ENCODE results near the gene SBF2. TPM values are rescaled to one million over a fixed set of nuclear protein-coding genes. Genes with fewer than 3 reads are reported as not detected.

SBF2 gene
- total and polyA plus RNA-seq, 2 donors (not counting 3 experiments of a cell fraction or from before 2014, with no cell fraction given) = 15.4 to 42.4 TPM

DNA sequence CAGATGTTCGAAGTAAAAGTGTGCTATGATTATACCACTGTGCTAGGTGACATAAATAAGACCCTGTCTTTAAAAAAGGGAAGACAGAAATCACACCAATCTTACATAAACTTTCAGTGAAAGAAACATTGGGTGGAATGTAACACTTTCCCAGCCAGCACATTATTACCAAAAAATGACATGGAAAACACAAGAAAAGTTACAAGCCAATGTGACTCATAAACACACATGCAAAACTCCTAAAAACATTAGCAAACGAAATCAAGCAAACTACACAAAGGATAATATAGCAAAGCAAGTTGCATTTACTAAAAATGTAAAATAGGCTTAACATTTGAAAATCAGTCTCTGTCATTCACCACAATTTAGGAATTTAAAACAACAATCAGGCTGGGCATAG, 47.0 kb downstream of the SBF2 start:
- Histone ChIP-seq H3K4me1 (ENCODE audit: control insufficient read depth, extremely low read depth, insufficient read depth, low read length) (no peaks in the 10 kb centered on the region), H3K4me2 (ENCODE audit: insufficient read depth, low read length) (no peak overlapping the region), H3K9me3 (replicated peaks; ENCODE audit: control insufficient read depth, insufficient read depth, low read length) (no peaks in the 10 kb centered on the region), H2AFZ (ENCODE audit: low read depth, low read length) (no peak overlapping the region), H4K20me1 (replicated peaks; ENCODE audit: control insufficient read depth, extremely low read depth, insufficient read depth, low read length) (no peaks in the 10 kb centered on the region), H3K79me2 (ENCODE audit: control insufficient read depth, insufficient read depth, low read length) (peaks cover 34% of the 10 kb centered on the region), H3K4me3 (replicated peaks in 1 of 3; ENCODE audit: insufficient read depth in 1 of 3, low read depth in 1 of 3, low read length in 3 of 3) (no peak overlapping the region), H3K27ac (ENCODE audit: insufficient read depth, low read depth, low read length) (no peak overlapping the region), H3K9me1 (replicated peaks; ENCODE audit: control insufficient read depth, extremely low read depth, insufficient read depth, low read length) (no peaks in the 10 kb centered on the region), H3K9ac (replicated peaks; ENCODE audit: extremely low read depth, insufficient read depth, low read length) (no peak overlapping the region), H3K36me3 (ENCODE audit: control insufficient read depth in 2 of 2, extremely low read depth in 1 of 2, insufficient read depth in 2 of 2, low read length in 2 of 2) (no peaks in the 10 kb centered on the region), H3K27me3 (ENCODE audit: control insufficient read depth in 2 of 2, insufficient read depth in 2 of 2, low read length in 2 of 2) (no peaks in the 10 kb centered on the region)
- DNase-seq (ENCODE audit: low read depth, low spot score) = no peak
- dilution Hi-C loops (cut with MboI; ENCODE audit: extremely low pct_ligation_motif_present, low sequenced_read_pairs) (no loop called here), intact Hi-C loops (cut with micrococcal nuclease) (no loop called here)
- POLR2A ChIA-PET = no interaction called here
- TF ChIP-seq POLR2A (IDR thresholded peaks at IDR 0.05; ENCODE audit: low read depth, low read length) (no peak), JUN (IDR thresholded peaks at IDR 0.05; ENCODE audit: borderline replicate concordance, insufficient read depth, insufficient read length, low read depth) (no peak), MYC (IDR thresholded peaks at IDR 0.05; ENCODE audit: low read depth, low read length) (no peak), FOS (IDR thresholded peaks at IDR 0.05; ENCODE audit: borderline replicate concordance, insufficient read depth, low read length) (no peak), EZH2 (IDR thresholded peaks at IDR 0.05; ENCODE audit: borderline replicate concordance, low read depth, low read length, severe bottlenecking) (no peak), GATA2 (IDR thresholded peaks at IDR 0.05; ENCODE audit: insufficient read depth, insufficient read length, low read depth, low read length) (no peak), MAX (IDR thresholded peaks at IDR 0.05; ENCODE audit: insufficient read depth, insufficient read length) (no peak), POLR2AphosphoS5 (IDR thresholded peaks at IDR 0.05; ENCODE audit: insufficient read depth, low read depth, low read length) (no peak)
- TF ChIP-seq, protein P1, sequence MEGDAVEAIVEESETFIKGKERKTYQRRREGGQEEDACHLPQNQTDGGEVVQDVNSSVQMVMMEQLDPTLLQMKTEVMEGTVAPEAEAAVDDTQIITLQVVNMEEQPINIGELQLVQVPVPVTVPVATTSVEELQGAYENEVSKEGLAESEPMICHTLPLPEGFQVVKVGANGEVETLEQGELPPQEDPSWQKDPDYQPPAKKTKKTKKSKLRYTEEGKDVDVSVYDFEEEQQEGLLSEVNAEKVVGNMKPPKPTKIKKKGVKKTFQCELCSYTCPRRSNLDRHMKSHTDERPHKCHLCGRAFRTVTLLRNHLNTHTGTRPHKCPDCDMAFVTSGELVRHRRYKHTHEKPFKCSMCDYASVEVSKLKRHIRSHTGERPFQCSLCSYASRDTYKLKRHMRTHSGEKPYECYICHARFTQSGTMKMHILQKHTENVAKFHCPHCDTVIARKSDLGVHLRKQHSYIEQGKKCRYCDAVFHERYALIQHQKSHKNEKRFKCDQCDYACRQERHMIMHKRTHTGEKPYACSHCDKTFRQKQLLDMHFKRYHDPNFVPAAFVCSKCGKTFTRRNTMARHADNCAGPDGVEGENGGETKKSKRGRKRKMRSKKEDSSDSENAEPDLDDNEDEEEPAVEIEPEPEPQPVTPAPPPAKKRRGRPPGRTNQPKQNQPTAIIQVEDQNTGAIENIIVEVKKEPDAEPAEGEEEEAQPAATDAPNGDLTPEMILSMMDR (IDR thresholded peaks at IDR 0.05; ENCODE audit: extremely low read depth in 1 of 2, insufficient read depth in 1 of 2, low read depth in 1 of 2, low read length in 2 of 2) = no peak
- FAIRE-seq = no peak
- BruUV-seq (replicated peaks) = no TSS peak
- CTCF ChIA-PET = no interaction called here
